22Rv1 (cell line): ENCODE results near the gene ABI1.

Experiments used
- H3K27ac ChIP-seq: fragments of 450-650 bp; 2 replicates; pipeline ENCODE4 v1.5.1; 2017
- ZFX ChIP-seq: fragments of 450-650 bp; IDR thresholded peaks from 2 replicates; pipeline ENCODE4 v1.6.1; 2017; ENCODE audit warnings: antibody characterized with exemption, borderline replicate concordance
- TF ChIP-seq, protein P1 (sequence below): fragments of 450-650 bp; IDR thresholded peaks from 2 replicates; pipeline ENCODE4 v1.5.1; 2017; ENCODE audit warnings: mild to moderate bottlenecking

Gene ABI1

DNA sequence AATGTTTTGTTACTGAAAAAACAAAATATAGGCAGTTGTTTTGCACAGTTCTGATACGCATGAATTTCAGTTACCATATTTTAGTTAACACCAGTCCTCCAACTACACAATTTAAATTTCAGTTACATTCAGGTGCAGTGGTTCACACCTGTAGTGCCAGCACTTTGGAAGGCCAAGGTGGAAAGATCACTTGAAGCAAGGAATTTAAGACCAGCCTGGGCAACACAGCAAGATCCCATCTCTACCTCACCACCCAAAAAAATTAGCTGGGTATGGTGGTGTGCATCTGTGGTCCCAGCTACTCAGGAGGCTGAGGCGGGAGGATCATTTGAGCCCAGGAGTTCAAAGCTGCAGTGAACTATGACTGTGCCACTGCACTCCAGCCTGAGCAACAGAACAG is 45.3 kb downstream of the ABI1 start:
- H3K27ac ChIP-seq = no peak overlapping the region
- no peak for TF ChIP-seq ZFX
- TF ChIP-seq, protein P1, sequence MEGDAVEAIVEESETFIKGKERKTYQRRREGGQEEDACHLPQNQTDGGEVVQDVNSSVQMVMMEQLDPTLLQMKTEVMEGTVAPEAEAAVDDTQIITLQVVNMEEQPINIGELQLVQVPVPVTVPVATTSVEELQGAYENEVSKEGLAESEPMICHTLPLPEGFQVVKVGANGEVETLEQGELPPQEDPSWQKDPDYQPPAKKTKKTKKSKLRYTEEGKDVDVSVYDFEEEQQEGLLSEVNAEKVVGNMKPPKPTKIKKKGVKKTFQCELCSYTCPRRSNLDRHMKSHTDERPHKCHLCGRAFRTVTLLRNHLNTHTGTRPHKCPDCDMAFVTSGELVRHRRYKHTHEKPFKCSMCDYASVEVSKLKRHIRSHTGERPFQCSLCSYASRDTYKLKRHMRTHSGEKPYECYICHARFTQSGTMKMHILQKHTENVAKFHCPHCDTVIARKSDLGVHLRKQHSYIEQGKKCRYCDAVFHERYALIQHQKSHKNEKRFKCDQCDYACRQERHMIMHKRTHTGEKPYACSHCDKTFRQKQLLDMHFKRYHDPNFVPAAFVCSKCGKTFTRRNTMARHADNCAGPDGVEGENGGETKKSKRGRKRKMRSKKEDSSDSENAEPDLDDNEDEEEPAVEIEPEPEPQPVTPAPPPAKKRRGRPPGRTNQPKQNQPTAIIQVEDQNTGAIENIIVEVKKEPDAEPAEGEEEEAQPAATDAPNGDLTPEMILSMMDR = no peak

DNA sequence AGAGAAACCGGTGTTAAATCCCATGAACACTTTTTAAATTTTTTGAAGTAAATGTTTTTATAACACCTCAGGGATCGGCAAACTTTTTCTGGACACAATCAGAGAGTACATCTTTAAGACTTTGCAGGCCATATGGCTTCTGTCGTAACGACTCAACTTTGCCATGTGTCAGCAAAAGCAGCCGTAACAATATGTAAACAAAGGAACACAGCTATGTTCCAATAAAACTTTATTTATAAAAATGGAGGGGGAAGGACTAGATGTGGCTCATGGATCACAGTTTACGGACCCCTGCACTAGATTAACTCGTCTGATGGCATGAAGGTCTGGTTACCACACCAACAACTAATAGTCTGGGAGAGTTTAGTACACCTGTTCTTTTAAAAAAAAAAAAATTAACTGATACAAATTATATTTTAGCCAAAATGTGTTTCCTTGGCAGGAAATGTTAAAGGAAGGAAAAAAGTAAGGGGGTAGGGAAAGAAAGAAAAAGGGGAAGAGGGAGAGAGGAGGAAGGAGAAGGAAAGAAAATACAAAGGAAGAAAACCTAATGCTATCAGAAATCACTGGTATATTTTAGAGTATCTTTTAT is 50.2 kb downstream of the ABI1 start:
- TF ChIP-seq, protein P1 = no peak
- TF ChIP-seq ZFX = no peak
- no peak overlapping the region for H3K27ac ChIP-seq

DNA sequence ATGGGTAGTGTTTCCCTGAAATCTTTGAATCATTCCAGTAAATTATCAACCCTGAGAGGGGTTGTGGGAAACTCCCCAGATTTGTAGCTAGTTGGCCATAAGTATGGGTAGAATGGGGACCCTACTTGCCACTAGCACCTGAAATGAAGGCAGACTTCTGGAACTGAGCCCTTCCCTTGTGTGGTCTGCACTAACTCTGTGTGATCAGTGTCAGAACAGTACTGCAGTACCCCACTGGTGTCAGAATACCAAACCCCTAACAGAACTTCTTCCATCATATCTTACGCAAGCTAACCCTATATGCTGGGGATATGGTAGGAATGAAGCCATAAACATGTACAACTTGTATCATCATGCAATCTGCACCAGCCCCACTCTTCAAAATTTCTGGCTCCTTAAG is 50.8 kb downstream of the ABI1 start:
- TF ChIP-seq, protein P1 = no peak
- no peak for TF ChIP-seq ZFX
- no peak overlapping the region for H3K27ac ChIP-seq

DNA sequence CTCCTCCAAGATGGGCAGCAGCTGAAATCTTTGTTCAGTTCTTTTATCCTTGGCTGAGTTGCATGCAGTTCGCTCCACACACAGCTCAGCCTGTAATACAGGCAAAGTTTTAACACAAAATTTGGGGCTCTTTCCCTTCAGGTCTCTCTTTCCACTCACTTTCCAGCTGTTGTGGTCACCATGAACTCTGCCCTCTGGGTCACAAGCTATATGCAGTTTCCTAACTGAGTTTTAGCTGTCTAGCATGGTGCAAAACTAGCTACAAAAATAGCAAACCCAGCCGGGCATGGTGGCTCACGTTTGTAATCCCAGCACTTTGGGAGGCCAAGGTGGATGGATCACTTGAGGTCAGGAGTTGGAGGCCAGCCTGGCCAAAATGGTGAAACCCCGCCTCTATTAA is 53.2 kb downstream of the ABI1 start:
- no peak overlapping the region for H3K27ac ChIP-seq
- TF ChIP-seq ZFX = no peak
- TF ChIP-seq, protein P1 = no peak

DNA sequence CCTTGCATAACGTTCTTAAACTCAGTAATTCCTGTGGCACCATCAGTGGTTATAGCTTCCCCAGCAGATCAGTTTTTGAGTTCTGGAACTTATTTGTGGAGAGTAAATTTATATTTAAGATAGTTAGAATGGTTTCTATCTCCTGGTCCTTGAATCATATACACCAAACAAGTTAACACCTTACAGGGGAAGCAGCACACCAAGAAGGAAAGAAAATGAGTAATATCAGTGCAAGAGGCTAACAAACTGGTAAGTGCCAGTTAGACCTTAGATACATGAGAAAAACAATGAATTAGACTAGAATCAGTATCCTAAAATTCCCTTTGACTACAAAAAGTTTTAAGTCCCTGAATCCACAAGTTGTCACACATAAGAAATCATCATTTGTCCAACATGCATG is 54.2 kb downstream of the ABI1 start:
- TF ChIP-seq ZFX = no peak
- TF ChIP-seq, protein P1 = no peak
- H3K27ac ChIP-seq = no peak overlapping the region

DNA sequence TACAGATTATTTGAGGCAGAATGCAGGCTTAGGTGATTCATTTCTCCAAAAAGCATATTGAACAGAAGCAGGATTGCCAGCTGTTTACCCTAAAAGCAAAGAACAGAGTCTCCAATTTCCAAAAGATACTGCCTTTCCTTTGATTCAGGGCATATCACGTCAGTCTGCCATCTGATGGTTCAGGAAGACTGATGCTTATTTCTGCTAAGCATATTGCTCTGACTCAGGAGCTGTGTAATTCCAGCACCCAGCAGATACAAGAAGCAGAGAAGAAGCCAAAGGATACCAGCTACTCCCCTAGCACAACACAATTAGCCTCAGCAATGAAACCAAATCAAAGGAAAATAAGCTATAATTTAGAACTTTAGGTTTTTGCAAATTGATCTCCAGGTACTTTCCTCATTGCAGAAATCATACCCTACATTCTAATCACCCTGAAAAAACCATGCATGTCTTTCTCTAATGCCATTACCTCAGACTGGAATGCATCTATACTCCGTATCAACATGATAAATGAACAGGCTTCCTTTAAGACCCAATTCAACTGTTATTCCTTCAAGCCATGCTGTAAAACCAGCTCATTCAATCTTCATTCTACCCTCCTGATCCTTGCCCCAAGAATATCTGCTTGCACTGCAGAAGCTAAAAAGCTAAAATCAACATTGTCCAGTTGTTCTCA is 55.1 kb downstream of the ABI1 start:
- no peak overlapping the region for H3K27ac ChIP-seq

More for the DNA sequence above, 55.1 kb downstream of the ABI1 start:
- TF ChIP-seq, protein P1 = no peak
- no peak for TF ChIP-seq ZFX
